Suprapubic skin (tissue), 4 donors: ENCODE data around the gene SP4. TPM values are rescaled to one million over a fixed set of nuclear protein-coding genes. Genes with fewer than 3 reads are reported as not detected.

Experiments
- DNase-seq, 2 donors: peaks; one replicate each; pipeline ENCODE4 v3.0.0-alpha.2; 2019; ENCODE audit warnings: low spot score in 2 of 2
- H3K27ac ChIP-seq: fragments of 200-600 bp; sonication (generic); one replicate; pipeline ENCODE4 v1.5.1; 2019
- H3K27me3 ChIP-seq: fragments of 200-600 bp; sonication (generic); one replicate; pipeline ENCODE4 v1.5.1; 2019
- H3K36me3 ChIP-seq: fragments of 200-600 bp; sonication (generic); one replicate; pipeline ENCODE4 v1.5.1; 2019
- H3K4me1 ChIP-seq: fragments of 200-600 bp; sonication (generic); one replicate; pipeline ENCODE4 v1.5.1; 2019
- H3K4me3 ChIP-seq: fragments of 200-600 bp; sonication (generic); one replicate; pipeline ENCODE4 v1.5.1; 2019; ENCODE audit warnings: mild to moderate bottlenecking
- H3K9me3 ChIP-seq: fragments of 200-600 bp; sonication (generic); one replicate; pipeline ENCODE4 v1.5.1; 2019
- CTCF ChIP-seq, 2 donors: fragments of 200-600 bp in 1 of 2; fragments of 450-650 bp in 1 of 2; sonication (generic) in 1 of 2; IDR thresholded peaks; one replicate each; pipeline ENCODE4 v1.5.1; 2016 to 2019; ENCODE audit warnings: antibody characterized with exemption in 2 of 2, mild to moderate bottlenecking in 1 of 2, moderate library complexity in 1 of 2
- EP300 ChIP-seq: sonication (generic); formaldehyde crosslinking; IDR thresholded peaks from one replicate; pipeline ENCODE4 v1.6.1; 2017; ENCODE audit warnings: antibody characterized with exemption
- POLR2A ChIP-seq, 2 donors: fragments of 450-650 bp; IDR thresholded peaks; one replicate each; pipeline ENCODE4 v1.6.1; 2017; ENCODE audit warnings: antibody characterized with exemption in 2 of 2, mild to moderate bottlenecking in 2 of 2, moderate library complexity in 2 of 2
- POLR2AphosphoS5 ChIP-seq, 3 donors: sonication (generic); formaldehyde crosslinking; IDR thresholded peaks; one replicate each; pipeline ENCODE4 v1.6.1; 2017; ENCODE audit warnings: antibody characterized with exemption in 3 of 3
- WGBS: methylation state at CpG from one replicate; pipeline ENCODE4 v1.1.5; 2018; 5-methylcytosine and 5-hydroxymethylcytosine counted together
- total RNA-seq, 4 donors: library from RNA; depleted of rRNA; stranded (reverse); fragments of >200 nt; gene quantifications; one replicate each; pipeline ENCODE4 v1.1.0, GENCODE V29; 2016

Gene SP4
- total RNA-seq, 4 donors from 2014 or later = 5.3 to 17.0 (median 11.1) TPM

- WGBS = 57% methylated on average over 3 of the region's 3 CpGs
Observed at GRCh38 chr7:21408481-21408820, 19.4 kb upstream of the SP4 start.

GRCh38 chr7:21412410-21412851 lies 15.5 kb upstream of the SP4 start:
- Histone ChIP-seq H3K27ac (no peak overlapping the region), H3K27me3 (no peaks in the 10 kb centered on the region), H3K4me1 (no peaks in the 10 kb centered on the region), H3K36me3 (no peaks in the 10 kb centered on the region), H3K9me3 (no peaks in the 10 kb centered on the region), H3K4me3 (no peak overlapping the region)
- TF ChIP-seq EP300 (no peak), CTCF (IDR thresholded peaks at IDR 0.05) (no peak), POLR2AphosphoS5 (IDR thresholded peaks at IDR 0.05) (no peak), POLR2A (IDR thresholded peaks at IDR 0.05) (no peak)
- DNase-seq = no peak
- 76% methylated on average over 1 of the region's 1 CpG for WGBS

More at GRCh38 chr7:21408481-21408820, 19.4 kb upstream of the SP4 start:
- no peaks in the 10 kb centered on the region for H3K4me1 ChIP-seq
- H3K27ac ChIP-seq = no peak overlapping the region
- no peak for DNase-seq
- H3K9me3 ChIP-seq = no peaks in the 10 kb centered on the region
- TF ChIP-seq POLR2AphosphoS5 (IDR thresholded peaks at IDR 0.05) (no peak), EP300 (no peak), POLR2A (IDR thresholded peaks at IDR 0.05) (no peak), CTCF (IDR thresholded peaks at IDR 0.05) (no peak)
- no peaks in the 10 kb centered on the region for H3K36me3 ChIP-seq
- H3K27me3 ChIP-seq = no peaks in the 10 kb centered on the region
- H3K4me3 ChIP-seq = no peak overlapping the region

- TF ChIP-seq EP300 = no peak
- TF ChIP-seq POLR2AphosphoS5 (IDR thresholded peaks at IDR 0.05) = no peak
- TF ChIP-seq POLR2A (IDR thresholded peaks at IDR 0.05) = no peak
- TF ChIP-seq CTCF (IDR thresholded peaks at IDR 0.05) = no peak
- Histone ChIP-seq H3K9me3 (no peaks in the 10 kb centered on the region), H3K27me3 (no peaks in the 10 kb centered on the region), H3K4me1 (no peaks in the 10 kb centered on the region), H3K27ac (no peak overlapping the region), H3K4me3 (no peak overlapping the region), H3K36me3 (no peaks in the 10 kb centered on the region)
- no peak for DNase-seq
- WGBS = 55% methylated on average over 2 of the region's 2 CpGs
Observed at GRCh38 chr7:21412957-21413356, 14.9 kb upstream of the SP4 start.

GRCh38 chr7:21413502-21413901 lies 14.4 kb upstream of the SP4 start:
- Histone ChIP-seq H3K9me3 (no peaks in the 10 kb centered on the region), H3K36me3 (no peaks in the 10 kb centered on the region), H3K4me3 (no peak overlapping the region), H3K27me3 (no peaks in the 10 kb centered on the region), H3K4me1 (no peaks in the 10 kb centered on the region), H3K27ac (no peak overlapping the region)
- TF ChIP-seq POLR2AphosphoS5 (IDR thresholded peaks at IDR 0.05) = no peak
- TF ChIP-seq POLR2A (IDR thresholded peaks at IDR 0.05) = no peak
- TF ChIP-seq CTCF (IDR thresholded peaks at IDR 0.05) = no peak
- no peak for TF ChIP-seq EP300
- no peak for DNase-seq

GRCh38 chr7:21414795-21415393 lies 13.0 kb upstream of the SP4 start:
- DNase-seq = no peak
- Histone ChIP-seq H3K36me3 (no peaks in the 10 kb centered on the region), H3K4me3 (no peak overlapping the region), H3K27ac (no peak overlapping the region), H3K4me1 (no peaks in the 10 kb centered on the region), H3K27me3 (no peaks in the 10 kb centered on the region), H3K9me3 (no peaks in the 10 kb centered on the region)
- WGBS = 73% methylated on average over 6 of the region's 6 CpGs
- TF ChIP-seq POLR2A (IDR thresholded peaks at IDR 0.05) = no peak
- TF ChIP-seq CTCF (IDR thresholded peaks at IDR 0.05) = no peak
- no peak for TF ChIP-seq EP300
- no peak for TF ChIP-seq POLR2AphosphoS5 (IDR thresholded peaks at IDR 0.05)
